HepG2 (cell line): ENCODE data around the gene GDF9. TPM values are rescaled to one million over a fixed set of nuclear protein-coding genes. Genes with fewer than 3 reads are reported as not detected.

Experiments used
- ADNP ChIP-seq: sonication (generic); formaldehyde crosslinking; IDR thresholded peaks from 2 replicates; pipeline ENCODE4 v1.4.0; 2020; ENCODE audit warnings: missing genetic modification reagents
- ARNT2 ChIP-seq: sonication (generic); formaldehyde crosslinking; IDR thresholded peaks from 2 replicates; pipeline ENCODE4 v1.8.0; 2022; ENCODE audit warnings: mild to moderate bottlenecking, low read depth, missing genetic modification reagents, moderate library complexity
- ATF7-NPFF ChIP-seq: sonication (generic); formaldehyde crosslinking; IDR thresholded peaks from 2 replicates; pipeline ENCODE4 v1.8.1; 2023; ENCODE audit warnings: mild to moderate bottlenecking, low read depth, missing genetic modification reagents, moderate library complexity
- ATM ChIP-seq: fragments of 450-650 bp; IDR thresholded peaks from 2 replicates; pipeline ENCODE4 v1.7.1; 2017; ENCODE audit warnings: mild to moderate bottlenecking, borderline replicate concordance
- CC2D1A ChIP-seq: sonication (generic); formaldehyde crosslinking; IDR thresholded peaks from 2 replicates; pipeline ENCODE4 v1.8.1; 2023; ENCODE audit warnings: mild to moderate bottlenecking, missing genetic modification reagents
- EP300 ChIP-seq, 3 experiments: sonication (generic) in 1 of 3; formaldehyde crosslinking in 1 of 3; IDR thresholded peaks; 2 replicates each; pipeline versions ENCODE4 v1.5.1 to v1.6.1; 2011 to 2020; ENCODE audit warnings: low read depth in 2 of 3, low read length in 2 of 3, borderline replicate concordance in 1 of 3, improper control_type of control experiment in 1 of 3, mild to moderate bottlenecking in 1 of 3, missing genetic modification reagents in 1 of 3, moderate library complexity in 1 of 3
- GATA4 ChIP-seq: sonication (generic); IDR thresholded peaks from 2 replicates; pipeline ENCODE4 v1.6.1; 2016; ENCODE audit warnings: antibody characterized with exemption, low read depth, borderline replicate concordance
- IRX3 ChIP-seq: sonication (generic); formaldehyde crosslinking; IDR thresholded peaks from 2 replicates; pipeline ENCODE4 v1.8.1; 2023; ENCODE audit warnings: mild to moderate bottlenecking, low read depth, missing genetic modification reagents, borderline replicate concordance
- KAT7 ChIP-seq: IDR thresholded peaks from 2 replicates; pipeline ENCODE4 v1.6.1; 2018; ENCODE audit warnings: borderline replicate concordance, missing compliant biosample characterization
- MED8 ChIP-seq: sonication (generic); formaldehyde crosslinking; IDR thresholded peaks from 2 replicates; pipeline ENCODE4 v1.8.1; 2023; ENCODE audit warnings: mild to moderate bottlenecking, missing genetic modification reagents; ENCODE audit not compliant: insufficient replicate concordance
- MYC ChIP-seq: sonication (generic); formaldehyde crosslinking; IDR thresholded peaks from 2 replicates; pipeline ENCODE4 v1.9.0; 2021; ENCODE audit warnings: missing genetic modification reagents, borderline replicate concordance
- NAIF1 ChIP-seq: sonication (generic); formaldehyde crosslinking; IDR thresholded peaks from 2 replicates; pipeline ENCODE4 v1.5.0; 2020; ENCODE audit warnings: mild to moderate bottlenecking, missing genetic modification reagents, borderline replicate concordance
- TP53 ChIP-seq: sonication (generic); formaldehyde crosslinking; conservative IDR thresholded peaks from 2 replicates; pipeline ENCODE4 v1.4.0; 2020; ENCODE audit warnings: missing genetic modification reagents
- YEATS4 ChIP-seq: sonication (generic); formaldehyde crosslinking; IDR thresholded peaks from 2 replicates; pipeline ENCODE4 v1.4.0; 2020; ENCODE audit warnings: missing genetic modification reagents, borderline replicate concordance
- ZBTB21 ChIP-seq: sonication (generic); formaldehyde crosslinking; IDR thresholded peaks from 2 replicates; pipeline ENCODE4 v1.4.0; 2020; ENCODE audit warnings: missing genetic modification reagents
- ZC3H4 ChIP-seq: sonication (generic); formaldehyde crosslinking; IDR thresholded peaks from 2 replicates; pipeline ENCODE4 v1.4.0; 2020; ENCODE audit warnings: missing genetic modification reagents, borderline replicate concordance
- ZHX1 ChIP-seq: sonication (generic); formaldehyde crosslinking; IDR thresholded peaks from 2 replicates; pipeline ENCODE4 v1.8.1; 2022; ENCODE audit warnings: low read depth, mild to moderate bottlenecking, missing genetic modification reagents
- ZKSCAN1 ChIP-seq: fragments of 150-350 bp; IDR thresholded peaks from 2 replicates; pipeline ENCODE4 v1.6.1; 2014; ENCODE audit warnings: low read length
- ZKSCAN8 ChIP-seq: IDR thresholded peaks from 2 replicates; pipeline ENCODE4 v1.6.1; 2016; ENCODE audit warnings: borderline replicate concordance, missing genetic modification reagents, missing compliant biosample characterization
- ZMAT3 ChIP-seq: sonication (generic); formaldehyde crosslinking; conservative IDR thresholded peaks from 2 replicates; pipeline ENCODE4 v1.7.0; 2021; ENCODE audit warnings: missing genetic modification reagents
- ZNF44 ChIP-seq: sonication (generic); formaldehyde crosslinking; IDR thresholded peaks from 2 replicates; pipeline ENCODE4 v1.5.1; 2020; ENCODE audit warnings: mild to moderate bottlenecking, missing genetic modification reagents
- ZNF629 ChIP-seq: sonication (generic); formaldehyde crosslinking; conservative IDR thresholded peaks from 2 replicates; pipeline ENCODE4 v1.5.0; 2020; ENCODE audit warnings: missing genetic modification reagents
- polyA plus RNA-seq, 8 experiments: library from polyadenylated mRNA; depleted of rRNA in 3 of 8; stranded (reverse) in 7 of 8; unstranded in 1 of 8; fragments of >200 nt; fragmentation: Illumina TruSeq in 4 of 8; extraction: Trizol in 4 of 8; gene quantifications; 2 replicates each; pipeline versions ENCODE4 v1.2.1 to v1.2.3, GENCODE V29; 2011 to 2016; ENCODE audit warnings: low read depth in 4 of 8, missing spikeins in 1 of 8, mixed read lengths in 1 of 8; ENCODE audit not compliant: insufficient read depth in 1 of 8
- total RNA-seq, 5 experiments: library from RNA; depleted of rRNA; stranded (reverse); fragments of >200 nt; fragmentation: Illumina TruSeq; extraction: Trizol; gene quantifications; 2 replicates each; pipeline ENCODE4 v1.2.3, GENCODE V29; 2016; ENCODE audit warnings: low read depth in 1 of 5
- TF ChIP-seq, protein P1 (sequence below): sonication (generic); formaldehyde crosslinking; IDR thresholded peaks from 2 replicates; pipeline ENCODE4 v1.8.0; 2022; ENCODE audit warnings: missing genetic modification reagents, low read depth, mild to moderate bottlenecking, borderline replicate concordance
- TF ChIP-seq, protein P2 (sequence below): sonication (generic); formaldehyde crosslinking; IDR thresholded peaks from 2 replicates; pipeline ENCODE4 v1.5.0; 2020; ENCODE audit warnings: missing genetic modification reagents, mild to moderate bottlenecking, borderline replicate concordance
- TF ChIP-seq, protein P3 (sequence below): sonication (generic); formaldehyde crosslinking; IDR thresholded peaks from 2 replicates; pipeline ENCODE4 v1.5.0; 2020; ENCODE audit warnings: missing genetic modification reagents
- TF ChIP-seq, protein P4 (sequence below): sonication (generic); formaldehyde crosslinking; IDR thresholded peaks from 2 replicates; pipeline ENCODE4 v1.4.0; 2020; ENCODE audit warnings: missing genetic modification reagents

GDF9 gene
- total and polyA plus RNA-seq, 2 of the 13 experiments (the other 11 are each of a cell fraction or from before 2014, with no cell fraction given), result 0.33 to 0.38 TPM

- TF ChIP-seq, protein P1, sequence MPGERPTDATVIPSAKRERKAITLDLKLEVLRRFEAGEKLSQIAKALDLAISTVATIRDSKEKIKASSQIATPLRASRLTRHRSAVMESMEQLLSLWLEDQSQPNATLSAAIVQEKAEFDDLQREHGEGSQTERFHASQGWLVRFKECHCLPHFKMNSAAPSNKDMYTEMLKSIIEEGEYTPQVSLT (CRISPR knock-in tag), result no peak
- TF ChIP-seq GATA4 (0 out of 2 replicates have a peak, but pooled peaks have one; percentile 32), ZNF44 (no peak), ZKSCAN1 (no peak), CC2D1A (CRISPR knock-in tag) (no peak), ZC3H4 (CRISPR knock-in tag) (no peak; the same call in 1 of the 2 replicates), ATF7-NPFF (CRISPR knock-in tag) (no peak), MED8 (CRISPR knock-in tag) (no peak), ZHX1 (no peak; the same call in 1 of the 2 replicates), YEATS4 (no peak; the same call in 1 of the 2 replicates), KAT7 (CRISPR knock-in tag) (peak; percentile 14; the same call in 1 of the 2 replicates), ZNF629 (no peak), ZMAT3 (CRISPR knock-in tag) (no peak), ADNP (no peak), ARNT2 (CRISPR knock-in tag) (no peak), TP53 (CRISPR knock-in tag) (no peak), ZBTB21 (peak; percentile 72; the same call in 1 of the 2 replicates), EP300 (IDR thresholded peaks at IDR 0.05; ENCODE audit: low read depth in 2 of 2, low read length in 2 of 2) (0 out of 4 replicates have a peak, but pooled peaks of 1 of the 2 experiments have one; percentile 43), EP300 (CRISPR knock-in tag; IDR thresholded peaks at IDR 0.05; ENCODE audit: borderline replicate concordance) (peak; percentile 68), NAIF1 (CRISPR knock-in tag) (no peak), ZKSCAN8 (CRISPR knock-in tag) (no peak; the same call in 1 of the 2 replicates), IRX3 (CRISPR knock-in tag) (no peak), ATM (no peak), MYC (CRISPR knock-in tag) (no peak)
- TF ChIP-seq, protein P2, sequence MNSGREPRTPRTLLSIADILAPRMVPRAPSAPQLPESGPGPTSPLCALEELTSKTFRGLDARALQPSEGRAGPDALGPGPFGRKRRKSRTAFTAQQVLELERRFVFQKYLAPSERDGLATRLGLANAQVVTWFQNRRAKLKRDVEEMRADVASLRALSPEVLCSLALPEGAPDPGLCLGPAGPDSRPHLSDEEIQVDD (CRISPR knock-in tag), result no peak
- TF ChIP-seq, protein P3, sequence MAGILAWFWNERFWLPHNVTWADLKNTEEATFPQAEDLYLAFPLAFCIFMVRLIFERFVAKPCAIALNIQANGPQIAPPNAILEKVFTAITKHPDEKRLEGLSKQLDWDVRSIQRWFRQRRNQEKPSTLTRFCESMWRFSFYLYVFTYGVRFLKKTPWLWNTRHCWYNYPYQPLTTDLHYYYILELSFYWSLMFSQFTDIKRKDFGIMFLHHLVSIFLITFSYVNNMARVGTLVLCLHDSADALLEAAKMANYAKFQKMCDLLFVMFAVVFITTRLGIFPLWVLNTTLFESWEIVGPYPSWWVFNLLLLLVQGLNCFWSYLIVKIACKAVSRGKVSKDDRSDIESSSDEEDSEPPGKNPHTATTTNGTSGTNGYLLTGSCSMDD (CRISPR knock-in tag), result no peak
- TF ChIP-seq, protein P4, sequence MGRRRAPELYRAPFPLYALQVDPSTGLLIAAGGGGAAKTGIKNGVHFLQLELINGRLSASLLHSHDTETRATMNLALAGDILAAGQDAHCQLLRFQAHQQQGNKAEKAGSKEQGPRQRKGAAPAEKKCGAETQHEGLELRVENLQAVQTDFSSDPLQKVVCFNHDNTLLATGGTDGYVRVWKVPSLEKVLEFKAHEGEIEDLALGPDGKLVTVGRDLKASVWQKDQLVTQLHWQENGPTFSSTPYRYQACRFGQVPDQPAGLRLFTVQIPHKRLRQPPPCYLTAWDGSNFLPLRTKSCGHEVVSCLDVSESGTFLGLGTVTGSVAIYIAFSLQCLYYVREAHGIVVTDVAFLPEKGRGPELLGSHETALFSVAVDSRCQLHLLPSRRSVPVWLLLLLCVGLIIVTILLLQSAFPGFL (CRISPR knock-in tag), result no peak
Observed at GRCh38 chr5:132837868-132838267, 28.4 kb downstream of the GDF9 start (continued).
